Peyer's patch (tissue), 4 donors: ENCODE data around the gene NUP62. TPM values are rescaled to one million over a fixed set of nuclear protein-coding genes. Genes with fewer than 3 reads are reported as not detected.

Source experiments
- DNase-seq, 3 donors: peaks; one replicate each; pipeline ENCODE4 v3.0.0-alpha.2; 2017 to 2019
- H3K27ac ChIP-seq, 4 donors: fragments of 200-600 bp; sonication (generic); one replicate each; pipeline ENCODE4 v1.5.1; 2016 to 2019
- H3K27me3 ChIP-seq, 2 donors: fragments of 200-600 bp; sonication (generic); one replicate each; pipeline ENCODE4 v1.5.1; 2019
- H3K36me3 ChIP-seq, 3 donors: fragments of 200-600 bp; sonication (generic); one replicate each; pipeline ENCODE4 v1.5.1; 2016 to 2019
- H3K4me1 ChIP-seq, 4 donors: fragments of 200-600 bp; sonication (generic); one replicate each; pipeline ENCODE4 v1.5.1; 2016 to 2019
- H3K4me3 ChIP-seq, 4 donors: fragments of 200-600 bp; sonication (generic); 1 replicate in 3 of 4; 2 replicates in 1 of 4; pipeline ENCODE4 v1.5.1; 2016 to 2019; ENCODE audit warnings: mild to moderate bottlenecking in 1 of 4
- H3K9me3 ChIP-seq, 4 donors: fragments of 200-600 bp; sonication (generic); one replicate each; pipeline ENCODE4 v1.5.1; 2016 to 2019; ENCODE audit warnings: mild to moderate bottlenecking in 1 of 4
- CTCF ChIP-seq, 6 experiments: fragments of 450-650 bp in 4 of 6; fragments of 200-600 bp in 2 of 6; sonication (generic) in 1 of 6; IDR thresholded peaks; one replicate each; pipeline ENCODE4 v1.5.1; 2017 to 2019; ENCODE audit warnings: antibody characterized with exemption in 6 of 6, mild to moderate bottlenecking in 3 of 6, moderate library complexity in 1 of 6
- POLR2A ChIP-seq, 2 donors: fragments of 450-650 bp; IDR thresholded peaks; one replicate each; pipeline ENCODE4 v1.5.1; 2017; ENCODE audit warnings: antibody characterized with exemption in 2 of 2, mild to moderate bottlenecking in 2 of 2, moderate library complexity in 2 of 2
- total RNA-seq, 4 donors: library from RNA; depleted of rRNA; stranded (reverse); fragments of >200 nt; gene quantifications; one replicate each; pipeline ENCODE4 v1.1.0, GENCODE V29; 2016

The NUP62 gene
- 10 to 100 TPM; 40.0 to 54.5 (median 46.0) TPM for total RNA-seq

GRCh38 chr19:49929121-49929610 lies at the start of gene NUP62, which contains the start of gene ATF5:
Gene NUP62, minus strand, starts transcription at chr19:49929504. Its CDS starts 19,697 bp downstream, at chr19:49909807.
Gene ATF5, plus strand, starts transcription at chr19:49929205. Its CDS starts 1,646 bp downstream, at chr19:49930851.
- H3K36me3 ChIP-seq: peaks cover 0 to 14% (median 0%) of the 10 kb centered on the region in 3 donors
- peaks cover 0 to 24% (median 5%) of the 10 kb centered on the region in 4 donors for H3K4me1 ChIP-seq
- no peaks in the 10 kb centered on the region for H3K9me3 ChIP-seq
- peak within 1 kb of the TSS; percentile 89 to 92 (median 91) for H3K27ac ChIP-seq
- no peaks in the 10 kb centered on the region for H3K27me3 ChIP-seq
- TF ChIP-seq CTCF (IDR thresholded peaks at IDR 0.05): no peak
- no peak for TF ChIP-seq POLR2A (IDR thresholded peaks at IDR 0.05)
- DNase-seq: peak; percentile 81 to 93 (median 91)
- peak within 1 kb of the TSS; percentile 71 to 93 (median 90) for H3K4me3 ChIP-seq

- H3K36me3 ChIP-seq: peaks cover 0 to 68% (median 0%) of the 10 kb centered on the region in 3 donors
- TF ChIP-seq CTCF (IDR thresholded peaks at IDR 0.05) (no peak), POLR2A (IDR thresholded peaks at IDR 0.05) (no peak)
- no peaks in the 10 kb centered on the region for H3K27me3 ChIP-seq
- no peaks in the 10 kb centered on the region for H3K9me3 ChIP-seq
- no peak for DNase-seq
- no peaks in the 10 kb centered on the region for H3K4me1 ChIP-seq
- no peak overlapping the region for H3K4me3 ChIP-seq
- no peak overlapping the region for H3K27ac ChIP-seq
Observed at GRCh38 chr19:49978324-49978723, 49.0 kb upstream of the NUP62 start.

GRCh38 chr19:49977881-49978280 lies 48.6 kb upstream of the NUP62 start:
- Histone ChIP-seq H3K27me3 (no peaks in the 10 kb centered on the region), H3K4me3 (no peak overlapping the region), H3K36me3 (peaks cover 0 to 64% (median 0%) of the 10 kb centered on the region in 3 donors), H3K9me3 (no peaks in the 10 kb centered on the region), H3K4me1 (no peaks in the 10 kb centered on the region), H3K27ac (no peak overlapping the region)
- DNase-seq: no peak
- TF ChIP-seq CTCF (IDR thresholded peaks at IDR 0.05): no peak
- TF ChIP-seq POLR2A (IDR thresholded peaks at IDR 0.05): no peak

- no peak for TF ChIP-seq POLR2A (IDR thresholded peaks at IDR 0.05)
- no peak for TF ChIP-seq CTCF (IDR thresholded peaks at IDR 0.05)
- no peaks in the 10 kb centered on the region for H3K4me1 ChIP-seq
- H3K4me3 ChIP-seq: no peak overlapping the region
- H3K27me3 ChIP-seq: no peaks in the 10 kb centered on the region
- H3K27ac ChIP-seq: no peak overlapping the region
- DNase-seq: no peak
- peaks cover 0 to 57% (median 0%) of the 10 kb centered on the region in 3 donors for H3K36me3 ChIP-seq
- H3K9me3 ChIP-seq: no peaks in the 10 kb centered on the region
Observed at GRCh38 chr19:49977076-49977475, 47.8 kb upstream of the NUP62 start.

- TF ChIP-seq CTCF (IDR thresholded peaks at IDR 0.05): no peak
- no peak for TF ChIP-seq POLR2A (IDR thresholded peaks at IDR 0.05)
Observed at GRCh38 chr19:49976496-49976895, 47.2 kb upstream of the NUP62 start.

More at GRCh38 chr19:49976496-49976895, 47.2 kb upstream of the NUP62 start:
- H3K9me3 ChIP-seq: no peaks in the 10 kb centered on the region
- DNase-seq: no peak
- H3K27me3 ChIP-seq: no peaks in the 10 kb centered on the region
- H3K36me3 ChIP-seq: peaks cover 0 to 51% (median 0%) of the 10 kb centered on the region in 3 donors
- no peaks in the 10 kb centered on the region for H3K4me1 ChIP-seq
- H3K27ac ChIP-seq: no peak overlapping the region
- H3K4me3 ChIP-seq: no peak overlapping the region
